GM23338 (cell line): ENCODE measurements around the gene CNTNAP2. TPM values are rescaled to one million over a fixed set of nuclear protein-coding genes. Genes with fewer than 3 reads are reported as not detected.

Source experiments
- ATAC-seq: fragments of 200-7000 bp; cut with Tn5 transposase; 3 replicates; pipeline ENCODE4 v1.9.1; 2020
- DNase-seq: peaks from one replicate; pipeline ENCODE4 v3.0.0-alpha.2; 2015; ENCODE audit warnings: low spot score
- H2AFZ ChIP-seq: fragments of 200-600 bp; sonication (generic); 2 replicates; pipeline ENCODE4 v1.8.0; 2016; ENCODE audit warnings: antibody characterized with exemption, mild to moderate bottlenecking, moderate library complexity
- H3F3A ChIP-seq: fragments of 200-600 bp; sonication (generic); replicated peaks from 2 replicates; pipeline ENCODE4 v1.8.0; 2017; ENCODE audit warnings: antibody characterized with exemption, mixed run types, low read depth
- H3K27ac ChIP-seq: fragments of 200-600 bp; sonication (generic); 2 replicates; pipeline ENCODE4 v1.6.1; 2016; ENCODE audit warnings: low read depth
- H3K27me3 ChIP-seq: fragments of 200-600 bp; sonication (generic); 2 replicates; pipeline ENCODE4 v1.8.0; 2016; ENCODE audit warnings: mild to moderate bottlenecking, mixed run types, moderate library complexity; ENCODE audit not compliant: insufficient read depth
- H3K36me3 ChIP-seq: fragments of 200-600 bp; sonication (generic); 2 replicates; pipeline ENCODE4 v1.8.0; 2016; ENCODE audit warnings: mild to moderate bottlenecking; ENCODE audit not compliant: insufficient read depth
- H3K4me1 ChIP-seq: fragments of 200-600 bp; sonication (generic); 2 replicates; pipeline ENCODE4 v1.8.0; 2016; ENCODE audit warnings: mild to moderate bottlenecking, moderate library complexity; ENCODE audit not compliant: insufficient read depth
- H3K4me2 ChIP-seq: fragments of 200-600 bp; sonication (generic); 2 replicates; pipeline ENCODE4 v1.7.1; 2017; ENCODE audit warnings: mixed run types
- H3K4me3 ChIP-seq: fragments of 200-600 bp; sonication (generic); 2 replicates; pipeline ENCODE4 v1.6.1; 2016; ENCODE audit warnings: mixed run types
- H3K79me2 ChIP-seq: fragments of 200-600 bp; sonication (generic); replicated peaks from 2 replicates; pipeline ENCODE4 v1.8.0; 2017; ENCODE audit warnings: mild to moderate bottlenecking; ENCODE audit not compliant: insufficient read depth
- H3K9me2 ChIP-seq: fragments of 200-600 bp; sonication (generic); 2 replicates; pipeline ENCODE4 v1.8.0; 2017; ENCODE audit not compliant: insufficient read depth
- H4K20me1 ChIP-seq: fragments of 200-600 bp; sonication (generic); replicated peaks from 2 replicates; pipeline ENCODE4 v1.8.0; 2017; ENCODE audit warnings: mild to moderate bottlenecking; ENCODE audit not compliant: insufficient read depth
- H3K27ac Mint-ChIP-seq: 2 replicates; pipeline ENCODE4 v1.8.0; 2020; ENCODE audit warnings: inconsistent platforms, mild to moderate bottlenecking, moderate library complexity, mixed read lengths
- H3K27me3 Mint-ChIP-seq: 3 replicates; pipeline ENCODE4 v1.8.0; 2022; ENCODE audit warnings: low read depth, mild to moderate bottlenecking, moderate library complexity, mixed read lengths, inconsistent platforms; ENCODE audit not compliant: insufficient read depth, poor library complexity
- H3K36me3 Mint-ChIP-seq: 3 replicates; pipeline ENCODE4 v1.8.0; 2021; ENCODE audit warnings: low read depth, mild to moderate bottlenecking, inconsistent platforms, moderate library complexity, mixed read lengths
- H3K4me1 Mint-ChIP-seq: 3 replicates; pipeline ENCODE4 v1.8.0; 2020; ENCODE audit warnings: mild to moderate bottlenecking, inconsistent platforms, mixed read lengths
- H3K4me3 Mint-ChIP-seq: 3 replicates; pipeline ENCODE4 v1.8.0; 2021; ENCODE audit warnings: moderate library complexity, mild to moderate bottlenecking, inconsistent platforms, mixed read lengths
- H3K9me3 Mint-ChIP-seq: 3 replicates; pipeline ENCODE4 v1.8.0; 2020; ENCODE audit warnings: moderate library complexity, mild to moderate bottlenecking, inconsistent platforms, mixed read lengths
- CREB1 ChIP-seq: fragments of 250-450 bp; sonication (Bioruptor Pico); IDR thresholded peaks from 2 replicates; pipeline ENCODE4 v1.5.0; 2020; ENCODE audit warnings: low read depth, mild to moderate bottlenecking, moderate library complexity
- EZH2 ChIP-seq: fragments of 200-600 bp; sonication (generic); IDR thresholded peaks from one replicate; pipeline ENCODE4 v1.8.0; 2017; ENCODE audit warnings: antibody characterized with exemption, mild to moderate bottlenecking, low read depth; ENCODE audit not compliant: unreplicated experiment
- EZH2phosphoT487 ChIP-seq: fragments of 200-600 bp; sonication (generic); IDR thresholded peaks from one replicate; pipeline ENCODE4 v1.8.1; 2018; ENCODE audit warnings: antibody characterized with exemption; ENCODE audit not compliant: unreplicated experiment
- JUNB ChIP-seq: IDR thresholded peaks from one replicate; pipeline ENCODE4 v1.6.1; 2016; ENCODE audit warnings: antibody characterized with exemption; ENCODE audit not compliant: unreplicated experiment
- NANOG ChIP-seq: IDR thresholded peaks from 2 replicates; pipeline ENCODE4 v1.6.1; 2016; ENCODE audit warnings: antibody characterized with exemption, borderline replicate concordance
- POLR2AphosphoS5 ChIP-seq: IDR thresholded peaks from 2 replicates; pipeline ENCODE4 v1.6.1; 2016; ENCODE audit warnings: antibody characterized with exemption, low read depth
- STAT1 ChIP-seq: IDR thresholded peaks from one replicate; pipeline ENCODE4 v1.6.1; 2016; ENCODE audit warnings: antibody characterized with exemption; ENCODE audit not compliant: unreplicated experiment
- ZNF114 ChIP-seq: fragments of 250-450 bp; sonication (Bioruptor Pico); IDR thresholded peaks from 2 replicates; pipeline ENCODE4 v1.5.0; 2020; ENCODE audit warnings: mild to moderate bottlenecking, moderate library complexity
- ZNF331 ChIP-seq: fragments of 250-450 bp; sonication (Bioruptor Pico); IDR thresholded peaks from 2 replicates; pipeline ENCODE4 v1.5.0; 2020; ENCODE audit warnings: low read depth, mild to moderate bottlenecking, moderate library complexity
- ZNF462 ChIP-seq: fragments of 250-450 bp; sonication (Bioruptor Pico); IDR thresholded peaks from 2 replicates; pipeline ENCODE4 v1.5.0; 2020; ENCODE audit warnings: mild to moderate bottlenecking, moderate library complexity
- polyA plus RNA-seq: library from polyadenylated mRNA; unstranded; fragments of >200 nt; fragmentation: Nextera tagmentation; extraction: Ambion mirVana; gene quantifications from 2 replicates; pipeline ENCODE4 v1.2.1, GENCODE V29; 2016
- total RNA-seq: library from RNA; depleted of rRNA; stranded (reverse); fragments of >200 nt; shearing (Covaris generic); gene quantifications from 2 replicates; pipeline ENCODE4 v1.2.3, GENCODE V29; 2014
- TF ChIP-seq, protein P1 (sequence below), 2 experiments: fragments of 200-600 bp in 1 of 2; sonication (generic) in 1 of 2; conservative IDR thresholded peaks; 2 replicates each; pipeline versions ENCODE4 v1.5.1 to v1.6.1; 2016 to 2017; ENCODE audit warnings: antibody characterized with exemption in 2 of 2, low read depth in 2 of 2, mild to moderate bottlenecking in 2 of 2, moderate library complexity in 1 of 2
- TF ChIP-seq, protein P2 (sequence below): IDR thresholded peaks from one replicate; pipeline ENCODE4 v1.6.1; 2018; ENCODE audit warnings: antibody characterized with exemption; ENCODE audit not compliant: unreplicated experiment
- TF ChIP-seq, protein P3 (sequence below): IDR thresholded peaks from 2 replicates; pipeline ENCODE4 v1.6.1; 2016; ENCODE audit warnings: antibody characterized with exemption

The CNTNAP2 gene
- total and polyA plus RNA-seq, 2 experiments from 2014 or later: 38.2 to 61.3 TPM

- H3K79me2 ChIP-seq: no peaks in the 10 kb centered on the region
- H3K4me1 ChIP-seq: no peaks in the 10 kb centered on the region
- no peak overlapping the region for H3K4me2 ChIP-seq
- H3K27me3 Mint-ChIP-seq: peaks cover 2% of the 10 kb centered on the region
- ATAC-seq: no peak
- H3K4me3 ChIP-seq: no peak overlapping the region
- H3K27ac Mint-ChIP-seq: no peak overlapping the region
- H4K20me1 ChIP-seq: no peaks in the 10 kb centered on the region
- no peaks in the 10 kb centered on the region for H3K9me2 ChIP-seq
- peaks cover 3% of the 10 kb centered on the region for H3K9me3 Mint-ChIP-seq
- no peaks in the 10 kb centered on the region for H3F3A ChIP-seq
- H3K27ac ChIP-seq: no peak overlapping the region
- no peak overlapping the region for H2AFZ ChIP-seq
- TF ChIP-seq POLR2AphosphoS5 (no peak), JUNB (no peak), EZH2phosphoT487 (no peak), NANOG (no peak), ZNF331 (CRISPR knock-in tag) (no peak), EZH2 (no peak), ZNF462 (CRISPR knock-in tag) (no peak), STAT1 (no peak), ZNF114 (no peak), CREB1 (no peak)
- TF ChIP-seq, protein P1, sequence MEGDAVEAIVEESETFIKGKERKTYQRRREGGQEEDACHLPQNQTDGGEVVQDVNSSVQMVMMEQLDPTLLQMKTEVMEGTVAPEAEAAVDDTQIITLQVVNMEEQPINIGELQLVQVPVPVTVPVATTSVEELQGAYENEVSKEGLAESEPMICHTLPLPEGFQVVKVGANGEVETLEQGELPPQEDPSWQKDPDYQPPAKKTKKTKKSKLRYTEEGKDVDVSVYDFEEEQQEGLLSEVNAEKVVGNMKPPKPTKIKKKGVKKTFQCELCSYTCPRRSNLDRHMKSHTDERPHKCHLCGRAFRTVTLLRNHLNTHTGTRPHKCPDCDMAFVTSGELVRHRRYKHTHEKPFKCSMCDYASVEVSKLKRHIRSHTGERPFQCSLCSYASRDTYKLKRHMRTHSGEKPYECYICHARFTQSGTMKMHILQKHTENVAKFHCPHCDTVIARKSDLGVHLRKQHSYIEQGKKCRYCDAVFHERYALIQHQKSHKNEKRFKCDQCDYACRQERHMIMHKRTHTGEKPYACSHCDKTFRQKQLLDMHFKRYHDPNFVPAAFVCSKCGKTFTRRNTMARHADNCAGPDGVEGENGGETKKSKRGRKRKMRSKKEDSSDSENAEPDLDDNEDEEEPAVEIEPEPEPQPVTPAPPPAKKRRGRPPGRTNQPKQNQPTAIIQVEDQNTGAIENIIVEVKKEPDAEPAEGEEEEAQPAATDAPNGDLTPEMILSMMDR (conservative IDR thresholded peaks at IDR 0.05; ENCODE audit: low read depth in 2 of 2): no peak
- TF ChIP-seq, protein P2, sequence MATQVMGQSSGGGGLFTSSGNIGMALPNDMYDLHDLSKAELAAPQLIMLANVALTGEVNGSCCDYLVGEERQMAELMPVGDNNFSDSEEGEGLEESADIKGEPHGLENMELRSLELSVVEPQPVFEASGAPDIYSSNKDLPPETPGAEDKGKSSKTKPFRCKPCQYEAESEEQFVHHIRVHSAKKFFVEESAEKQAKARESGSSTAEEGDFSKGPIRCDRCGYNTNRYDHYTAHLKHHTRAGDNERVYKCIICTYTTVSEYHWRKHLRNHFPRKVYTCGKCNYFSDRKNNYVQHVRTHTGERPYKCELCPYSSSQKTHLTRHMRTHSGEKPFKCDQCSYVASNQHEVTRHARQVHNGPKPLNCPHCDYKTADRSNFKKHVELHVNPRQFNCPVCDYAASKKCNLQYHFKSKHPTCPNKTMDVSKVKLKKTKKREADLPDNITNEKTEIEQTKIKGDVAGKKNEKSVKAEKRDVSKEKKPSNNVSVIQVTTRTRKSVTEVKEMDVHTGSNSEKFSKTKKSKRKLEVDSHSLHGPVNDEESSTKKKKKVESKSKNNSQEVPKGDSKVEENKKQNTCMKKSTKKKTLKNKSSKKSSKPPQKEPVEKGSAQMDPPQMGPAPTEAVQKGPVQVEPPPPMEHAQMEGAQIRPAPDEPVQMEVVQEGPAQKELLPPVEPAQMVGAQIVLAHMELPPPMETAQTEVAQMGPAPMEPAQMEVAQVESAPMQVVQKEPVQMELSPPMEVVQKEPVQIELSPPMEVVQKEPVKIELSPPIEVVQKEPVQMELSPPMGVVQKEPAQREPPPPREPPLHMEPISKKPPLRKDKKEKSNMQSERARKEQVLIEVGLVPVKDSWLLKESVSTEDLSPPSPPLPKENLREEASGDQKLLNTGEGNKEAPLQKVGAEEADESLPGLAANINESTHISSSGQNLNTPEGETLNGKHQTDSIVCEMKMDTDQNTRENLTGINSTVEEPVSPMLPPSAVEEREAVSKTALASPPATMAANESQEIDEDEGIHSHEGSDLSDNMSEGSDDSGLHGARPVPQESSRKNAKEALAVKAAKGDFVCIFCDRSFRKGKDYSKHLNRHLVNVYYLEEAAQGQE: no peak
- TF ChIP-seq, protein P3, sequence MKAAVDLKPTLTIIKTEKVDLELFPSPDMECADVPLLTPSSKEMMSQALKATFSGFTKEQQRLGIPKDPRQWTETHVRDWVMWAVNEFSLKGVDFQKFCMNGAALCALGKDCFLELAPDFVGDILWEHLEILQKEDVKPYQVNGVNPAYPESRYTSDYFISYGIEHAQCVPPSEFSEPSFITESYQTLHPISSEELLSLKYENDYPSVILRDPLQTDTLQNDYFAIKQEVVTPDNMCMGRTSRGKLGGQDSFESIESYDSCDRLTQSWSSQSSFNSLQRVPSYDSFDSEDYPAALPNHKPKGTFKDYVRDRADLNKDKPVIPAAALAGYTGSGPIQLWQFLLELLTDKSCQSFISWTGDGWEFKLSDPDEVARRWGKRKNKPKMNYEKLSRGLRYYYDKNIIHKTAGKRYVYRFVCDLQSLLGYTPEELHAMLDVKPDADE: no peak
- no peaks in the 10 kb centered on the region for H3K36me3 ChIP-seq
- no peaks in the 10 kb centered on the region for H3K36me3 Mint-ChIP-seq
- H3K4me3 Mint-ChIP-seq: no peak overlapping the region
- DNase-seq: no peak
- no peaks in the 10 kb centered on the region for H3K4me1 Mint-ChIP-seq
- H3K27me3 ChIP-seq: no peaks in the 10 kb centered on the region
These were observed 905.5 kb downstream of the CNTNAP2 start for GRCh38 chr7:147022056-147022455.
